Fibroblast of the aortic adventitia (primary cell): ENCODE data around the gene ACD. TPM values are rescaled to one million over a fixed set of nuclear protein-coding genes. Genes with fewer than 3 reads are reported as not detected.
"Not testable (repeated sequence)": the region's sequence is repeated elsewhere in the genome, so short reads cannot be mapped to it uniquely, and the experiment has no call there.

ENCODE experiments used
- DNase-seq: peaks from one replicate; pipeline ENCODE4 v3.0.0-alpha.2; 2010; ENCODE audit warnings: low read depth
- H3K4me3 ChIP-seq: 2 replicates; pipeline ENCODE4 v1.5.1; 2011; ENCODE audit warnings: low read depth, mild to moderate bottlenecking, control low read depth, low read length, moderate library complexity
- CTCF ChIP-seq: IDR thresholded peaks from 2 replicates; pipeline ENCODE4 v1.5.1; 2011; ENCODE audit warnings: mild to moderate bottlenecking, low read length, control low read depth, inconsistent platforms; ENCODE audit not compliant: insufficient read depth
- total RNA-seq: library from RNA; depleted of rRNA; stranded (reverse); fragments of >200 nt; gene quantifications from 2 replicates; pipeline ENCODE4 v1.2.3, GENCODE V29; 2012; ENCODE audit warnings: low replicate concordance

Gene ACD
- total RNA-seq, 1 donor: 23.1 TPM

GRCh38 chr16:67703626-67704025, 43.6 kb upstream of the ACD start:
- DNase-seq: no peak
- TF ChIP-seq CTCF: no peak
- H3K4me3 ChIP-seq: no peak overlapping the region

GRCh38 chr16:67702130-67702529, 42.1 kb upstream of the ACD start:
- no peak overlapping the region for H3K4me3 ChIP-seq
- no peak for DNase-seq
- TF ChIP-seq CTCF: no peak

GRCh38 chr16:67701420-67701819, 41.4 kb upstream of the ACD start:
- TF ChIP-seq CTCF: no peak
- no peak for DNase-seq
- H3K4me3 ChIP-seq: no peak overlapping the region

- no peak for TF ChIP-seq CTCF
- no peak for DNase-seq
- no peak overlapping the region for H3K4me3 ChIP-seq
Observed at GRCh38 chr16:67699265-67699664, 39.2 kb upstream of the ACD start.

GRCh38 chr16:67697422-67698185, 37.5 kb upstream of the ACD start:
- TF ChIP-seq CTCF: no peak
- no peak for DNase-seq
- H3K4me3 ChIP-seq: no peak overlapping the region

- DNase-seq: no peak
- H3K4me3 ChIP-seq: no peak overlapping the region
- TF ChIP-seq CTCF: no peak
Observed at GRCh38 chr16:67694611-67695010, 34.6 kb upstream of the ACD start.

GRCh38 chr16:67693517-67694285, 33.6 kb upstream of the ACD start:
- not testable (repeated sequence) for H3K4me3 ChIP-seq, DNase-seq
